ENCODE measurements around the gene BICC1. TPM values are rescaled to one million over a fixed set of nuclear protein-coding genes. Genes with fewer than 3 reads are reported as not detected.

BICC1 gene
- total and polyA plus RNA-seq, 2 donors (not counting 3 experiments of a cell fraction or from before 2014, with no cell fraction given), result 0.06 to 0.29 TPM

GRCh38 chr10:58691528-58691927, 178.9 kb downstream of the BICC1 start:
- no peaks in the 10 kb centered on the region for H3K27me3 ChIP-seq (ENCODE audit: control insufficient read depth in 2 of 2, insufficient read depth in 2 of 2, low read length in 2 of 2)
- H3K4me2 ChIP-seq (ENCODE audit: insufficient read depth, low read length), result no peak overlapping the region
- intact Hi-C loops (cut with micrococcal nuclease) (no loop called here), dilution Hi-C loops (cut with MboI; ENCODE audit: extremely low pct_ligation_motif_present, low sequenced_read_pairs) (no loop called here)
- no peaks in the 10 kb centered on the region for H3K79me2 ChIP-seq (ENCODE audit: control insufficient read depth, insufficient read depth, low read length)
- no TSS peak for BruUV-seq (replicated peaks)
- no peaks in the 10 kb centered on the region for H3K9me1 ChIP-seq (replicated peaks; ENCODE audit: control insufficient read depth, extremely low read depth, insufficient read depth, low read length)
- H3K4me3 ChIP-seq (replicated peaks in 1 of 3; ENCODE audit: insufficient read depth in 1 of 3, low read depth in 1 of 3, low read length in 3 of 3), result no peak overlapping the region
- H3K27ac ChIP-seq (ENCODE audit: insufficient read depth, low read depth, low read length), result no peak overlapping the region
- CTCF ChIA-PET, result no interaction called here
- no peaks in the 10 kb centered on the region for H3K9me3 ChIP-seq (replicated peaks; ENCODE audit: control insufficient read depth, insufficient read depth, low read length)
- H2AFZ ChIP-seq (ENCODE audit: low read depth, low read length), result no peak overlapping the region
- no peaks in the 10 kb centered on the region for H3K36me3 ChIP-seq (ENCODE audit: control insufficient read depth in 2 of 2, extremely low read depth in 1 of 2, insufficient read depth in 2 of 2, low read length in 2 of 2)
- DNase-seq (ENCODE audit: low read depth, low spot score) (no peak), FAIRE-seq (no peak)
- TF ChIP-seq POLR2A (IDR thresholded peaks at IDR 0.05; ENCODE audit: low read depth, low read length), result no peak
- TF ChIP-seq EZH2 (IDR thresholded peaks at IDR 0.05; ENCODE audit: borderline replicate concordance, low read depth, low read length, severe bottlenecking), result no peak
- no peak for TF ChIP-seq MYC (IDR thresholded peaks at IDR 0.05; ENCODE audit: low read depth, low read length)
- TF ChIP-seq POLR2AphosphoS5 (IDR thresholded peaks at IDR 0.05; ENCODE audit: insufficient read depth, low read depth, low read length), result no peak
- TF ChIP-seq MAX (IDR thresholded peaks at IDR 0.05; ENCODE audit: insufficient read depth, insufficient read length), result no peak
- no peak for TF ChIP-seq CTCF (IDR thresholded peaks at IDR 0.05; ENCODE audit: extremely low read depth in 1 of 2, insufficient read depth in 1 of 2, low read depth in 1 of 2, low read length in 2 of 2)
- no peak for TF ChIP-seq FOS (IDR thresholded peaks at IDR 0.05; ENCODE audit: borderline replicate concordance, insufficient read depth, low read length)
- no peak for TF ChIP-seq JUN (IDR thresholded peaks at IDR 0.05; ENCODE audit: borderline replicate concordance, insufficient read depth, insufficient read length, low read depth)
- no peak for TF ChIP-seq GATA2 (IDR thresholded peaks at IDR 0.05; ENCODE audit: insufficient read depth, insufficient read length, low read depth, low read length)
- no peaks in the 10 kb centered on the region for H3K4me1 ChIP-seq (ENCODE audit: control insufficient read depth, extremely low read depth, insufficient read depth, low read length)
- POLR2A ChIA-PET, result no interaction called here
- H3K9ac ChIP-seq (replicated peaks; ENCODE audit: extremely low read depth, insufficient read depth, low read length), result no peak overlapping the region
- H4K20me1 ChIP-seq (replicated peaks; ENCODE audit: control insufficient read depth, extremely low read depth, insufficient read depth, low read length), result no peaks in the 10 kb centered on the region
